HG03196 (cell line): Measurements from ENCODE around the gene FAM107B.

Source experiments
- ATAC-seq: cut with Tn5 transposase; IDR thresholded peaks from one replicate; pipeline ENCODE4 v1.9.1; 2021; ENCODE audit not compliant: unreplicated experiment

Gene FAM107B

GRCh38 chr10:14543046-14543903, 231.4 kb downstream of the FAM107B start:
- no peak for ATAC-seq

GRCh38 chr10:14541379-14541778, 233.3 kb downstream of the FAM107B start:
- ATAC-seq, result no peak

- no peak for ATAC-seq
Measured at GRCh38 chr10:14540611-14541010, 234.1 kb downstream of the FAM107B start.

- ATAC-seq, result no peak
Measured at GRCh38 chr10:14540062-14540461, 234.6 kb downstream of the FAM107B start.

- ATAC-seq, result no peak
Measured at GRCh38 chr10:14539176-14539575, 235.5 kb downstream of the FAM107B start.

GRCh38 chr10:14536241-14537213, 238.2 kb downstream of the FAM107B start:
- ATAC-seq, result no peak

GRCh38 chr10:14535457-14536130, 239.1 kb downstream of the FAM107B start:
- no peak for ATAC-seq

- no peak for ATAC-seq
Measured at GRCh38 chr10:14534152-14534551, 240.5 kb downstream of the FAM107B start.

- ATAC-seq, result no peak
Measured at GRCh38 chr10:14533295-14533694, 241.4 kb downstream of the FAM107B start.

- ATAC-seq, result no peak
Measured at GRCh38 chr10:14532473-14533251, 242.0 kb downstream of the FAM107B start.

- ATAC-seq, result no peak
Measured at GRCh38 chr10:14531974-14532373, 242.7 kb downstream of the FAM107B start.

GRCh38 chr10:14530465-14530864, 244.2 kb downstream of the FAM107B start:
- ATAC-seq, result no peak

- no peak for ATAC-seq
Measured at GRCh38 chr10:14529351-14529750, 245.3 kb downstream of the FAM107B start.

- ATAC-seq, result no peak
Measured at GRCh38 chr10:14528450-14528849, 246.2 kb downstream of the FAM107B start.

- no peak for ATAC-seq
Measured at GRCh38 chr10:14527915-14528314, 246.8 kb downstream of the FAM107B start.

- no peak for ATAC-seq
Measured at GRCh38 chr10:14527134-14527844, 247.4 kb downstream of the FAM107B start.

GRCh38 chr10:14526326-14526725, 248.4 kb downstream of the FAM107B start:
- ATAC-seq, result no peak

- ATAC-seq, result no peak
Measured at GRCh38 chr10:14524691-14525324, 249.9 kb downstream of the FAM107B start.

- no peak for ATAC-seq
Measured at GRCh38 chr10:14523286-14523685, 251.4 kb downstream of the FAM107B start.
